Measurements from ENCODE around the gene BCL2L11.

Gene BCL2L11

GRCh38 chr2:111156529-111156928 lies 35.8 kb downstream of the BCL2L11 start:
- no peaks in the 10 kb centered on the region for H3K27me3 ChIP-seq (replicated peaks)
- no peaks in the 10 kb centered on the region for H3K36me3 ChIP-seq (replicated peaks)
- H3K27ac ChIP-seq = no peak overlapping the region
- no peak overlapping the region for H3K4me3 ChIP-seq (ENCODE audit: low read depth, low read length)
- TF ChIP-seq CTCF (IDR thresholded peaks at IDR 0.05; ENCODE audit: low read depth, low read length, missing control alignments) = no peak
- DNase-seq = no peak
- in situ Hi-C loops (cut with HindIII; ENCODE audit: low pct_ligation_motif_present, low sequenced_read_pairs) = no loop called here

- no peak for TF ChIP-seq CTCF (IDR thresholded peaks at IDR 0.05; ENCODE audit: low read depth, low read length, missing control alignments)
- in situ Hi-C loops (cut with HindIII; ENCODE audit: low pct_ligation_motif_present, low sequenced_read_pairs) = no loop called here
- H3K36me3 ChIP-seq (replicated peaks) = no peaks in the 10 kb centered on the region
- no peak overlapping the region for H3K4me3 ChIP-seq (ENCODE audit: low read depth, low read length)
- H3K27ac ChIP-seq = no peak overlapping the region
- no peak for DNase-seq
- no peaks in the 10 kb centered on the region for H3K27me3 ChIP-seq (replicated peaks)
Observed at GRCh38 chr2:111157071-111157661, 36.5 kb downstream of the BCL2L11 start.

GRCh38 chr2:111157798-111158197 lies 37.1 kb downstream of the BCL2L11 start:
- in situ Hi-C loops (cut with HindIII; ENCODE audit: low pct_ligation_motif_present, low sequenced_read_pairs) = no loop called here
- TF ChIP-seq CTCF (IDR thresholded peaks at IDR 0.05; ENCODE audit: low read depth, low read length, missing control alignments) = no peak
- no peaks in the 10 kb centered on the region for H3K27me3 ChIP-seq (replicated peaks)
- H3K4me3 ChIP-seq (ENCODE audit: low read depth, low read length) = no peak overlapping the region
- H3K36me3 ChIP-seq (replicated peaks) = no peaks in the 10 kb centered on the region
- DNase-seq = no peak
- no peak overlapping the region for H3K27ac ChIP-seq

- no peaks in the 10 kb centered on the region for H3K27me3 ChIP-seq (replicated peaks)
- no peak for DNase-seq
- H3K27ac ChIP-seq = no peak overlapping the region
- TF ChIP-seq CTCF (IDR thresholded peaks at IDR 0.05; ENCODE audit: low read depth, low read length, missing control alignments) = no peak
- H3K36me3 ChIP-seq (replicated peaks) = no peaks in the 10 kb centered on the region
- no peak overlapping the region for H3K4me3 ChIP-seq (ENCODE audit: low read depth, low read length)
- in situ Hi-C loops (cut with HindIII; ENCODE audit: low pct_ligation_motif_present, low sequenced_read_pairs) = no loop called here
Observed at GRCh38 chr2:111159641-111160040, 38.9 kb downstream of the BCL2L11 start.

GRCh38 chr2:111160758-111161157 lies 40.0 kb downstream of the BCL2L11 start:
- TF ChIP-seq CTCF (IDR thresholded peaks at IDR 0.05; ENCODE audit: low read depth, low read length, missing control alignments) = no peak
- Histone ChIP-seq H3K4me3 (ENCODE audit: low read depth, low read length) (no peak overlapping the region), H3K27ac (peak overlapping the region; percentile 38), H3K36me3 (replicated peaks) (no peaks in the 10 kb centered on the region), H3K27me3 (replicated peaks) (no peaks in the 10 kb centered on the region)
- in situ Hi-C loops (cut with HindIII; ENCODE audit: low pct_ligation_motif_present, low sequenced_read_pairs) = no loop called here
- peak; percentile 86 for DNase-seq

GRCh38 chr2:111161971-111162370 lies 41.3 kb downstream of the BCL2L11 start:
- Histone ChIP-seq H3K27me3 (replicated peaks) (no peaks in the 10 kb centered on the region), H3K36me3 (replicated peaks) (no peaks in the 10 kb centered on the region), H3K4me3 (ENCODE audit: low read depth, low read length) (no peak overlapping the region), H3K27ac (no peak overlapping the region)
- in situ Hi-C loops (cut with HindIII; ENCODE audit: low pct_ligation_motif_present, low sequenced_read_pairs) = no loop called here
- DNase-seq = no peak
- TF ChIP-seq CTCF (IDR thresholded peaks at IDR 0.05; ENCODE audit: low read depth, low read length, missing control alignments) = no peak

All from brain microvascular endothelial cell (primary cell).